GM21576 (cell line): ENCODE measurements around the gene STPG3.

ENCODE experiments used
- ATAC-seq: cut with Tn5 transposase; IDR thresholded peaks from one replicate; pipeline ENCODE4 v1.9.1; 2021; ENCODE audit warnings: mild to moderate bottlenecking, moderate library complexity; ENCODE audit not compliant: unreplicated experiment

Gene STPG3

DNA sequence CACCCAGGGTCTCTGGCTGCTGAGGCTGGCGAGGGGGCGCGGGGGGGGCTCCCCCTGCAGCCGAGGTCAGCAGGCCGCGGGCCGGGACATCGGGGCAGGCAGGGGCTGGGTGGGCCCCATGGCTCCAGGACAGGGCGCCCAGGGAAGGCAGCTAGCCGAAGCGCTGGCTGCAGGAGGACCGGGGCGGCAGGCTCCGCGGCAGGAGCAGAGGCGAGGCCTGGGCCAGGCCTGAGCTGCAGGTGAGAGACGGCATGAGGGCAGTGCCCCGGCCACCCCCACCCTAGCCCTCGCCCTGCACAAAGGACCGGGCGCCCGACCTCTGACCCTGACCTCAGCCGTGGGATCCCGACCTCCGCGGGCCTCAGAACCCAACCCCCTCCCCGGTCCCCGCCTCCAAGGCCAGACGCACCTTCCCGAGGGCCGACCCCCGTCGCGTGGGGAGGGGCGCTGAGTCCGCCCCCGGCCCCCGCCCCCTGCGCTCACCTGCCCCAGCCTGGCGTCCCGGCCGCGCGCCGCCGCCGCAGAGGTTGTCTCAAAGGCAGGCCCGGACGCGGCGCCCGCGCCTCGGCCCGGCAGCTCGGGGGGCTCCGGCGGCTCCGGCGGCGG is 29.5 kb upstream of the STPG3 start:
- no peak for ATAC-seq

DNA sequence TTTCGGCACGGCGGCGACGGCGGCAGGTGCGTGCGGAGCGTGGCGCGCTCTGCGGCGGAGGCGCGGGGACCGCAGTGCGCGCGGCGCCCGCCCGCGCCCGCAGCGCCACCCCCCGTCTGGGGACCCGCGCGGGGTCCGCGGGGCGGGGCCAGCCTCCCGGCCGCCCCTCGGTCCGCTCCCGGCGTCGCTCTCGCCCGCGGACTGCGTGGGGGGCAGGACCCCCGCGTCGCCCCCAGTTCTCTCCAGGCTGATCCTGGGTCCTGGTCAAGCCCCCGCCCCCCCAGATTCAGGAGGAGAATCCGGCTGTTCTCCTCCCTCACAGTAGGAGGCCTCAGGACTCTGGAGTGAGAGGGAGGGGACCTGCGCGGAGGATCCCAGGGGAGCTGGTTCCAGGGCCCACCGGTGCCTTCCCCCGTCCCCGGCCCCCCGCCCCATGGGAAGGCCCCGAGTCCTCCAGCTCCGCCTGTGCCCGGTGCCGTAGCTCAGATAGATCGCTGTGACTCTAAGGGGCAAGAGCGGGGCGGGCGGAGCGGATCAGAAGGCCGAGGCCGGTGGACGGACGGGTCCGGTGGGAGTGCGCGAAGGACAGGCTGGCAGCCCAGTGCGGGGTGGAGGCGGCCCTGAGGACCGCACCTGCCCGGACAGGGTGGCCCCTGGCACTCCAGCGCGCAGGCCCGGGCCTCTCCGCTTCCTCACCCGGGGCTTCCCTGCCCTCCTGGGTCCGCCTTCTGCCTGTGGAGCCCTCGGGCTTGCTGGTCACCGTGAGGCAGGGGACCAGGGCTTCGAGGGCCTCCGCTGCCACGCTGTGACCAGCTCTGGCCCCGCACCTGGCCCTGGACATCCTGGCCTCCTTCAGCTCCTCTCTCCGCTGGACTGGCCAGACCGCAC is 28.7 kb upstream of the STPG3 start, which contains the start of gene RNF208:
RNF208 (minus strand) TSS at position 51 of the 888 bp plus-strand sequence. CDS start 1,028 bp downstream, outside the sequence.
- no peak for ATAC-seq

DNA sequence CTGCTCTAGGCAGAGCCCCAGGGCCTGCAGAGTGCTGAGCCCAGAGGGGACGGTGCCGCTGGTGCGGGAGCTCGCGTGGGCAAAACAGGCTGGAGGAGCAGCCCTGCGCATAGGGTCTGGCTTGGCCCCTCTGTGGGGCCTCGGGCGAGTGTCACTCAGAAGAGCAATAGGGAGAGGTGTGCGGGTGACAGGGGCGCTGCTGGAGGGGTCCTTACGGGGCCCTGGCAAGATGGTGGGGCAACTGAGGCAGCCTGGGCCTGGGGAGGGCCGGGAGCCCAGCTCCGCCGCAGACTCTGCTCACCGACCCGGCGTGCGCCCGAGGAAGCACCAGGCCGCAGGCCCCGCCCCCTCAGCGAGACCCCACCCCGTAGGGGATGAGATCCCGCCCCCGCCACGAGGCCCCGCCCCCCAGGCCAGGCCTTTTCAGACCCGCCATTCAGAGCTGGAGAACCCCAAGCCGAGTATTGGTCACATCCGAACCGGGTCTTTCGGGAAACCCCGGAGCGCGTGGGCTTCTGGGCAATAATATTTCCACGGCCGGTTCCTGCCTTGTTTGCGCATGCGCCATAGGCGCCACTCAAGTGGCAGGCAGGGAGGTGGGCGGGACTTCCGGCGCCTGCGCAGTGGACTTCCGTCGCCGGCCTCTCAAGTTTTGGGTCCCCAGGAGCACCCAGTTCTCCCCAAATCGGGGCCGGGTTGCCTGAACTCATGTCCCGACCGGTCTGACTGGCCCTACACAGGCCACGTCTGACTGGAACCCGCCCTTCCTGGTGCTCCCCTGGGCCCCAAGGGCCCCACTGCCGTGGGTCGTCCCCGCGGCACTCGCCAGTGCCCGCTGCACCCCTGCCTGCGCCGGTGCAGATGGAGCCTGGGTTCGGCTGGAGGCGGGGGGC is 27.8 kb upstream of the STPG3 start:
- ATAC-seq, result peak; percentile 59

DNA sequence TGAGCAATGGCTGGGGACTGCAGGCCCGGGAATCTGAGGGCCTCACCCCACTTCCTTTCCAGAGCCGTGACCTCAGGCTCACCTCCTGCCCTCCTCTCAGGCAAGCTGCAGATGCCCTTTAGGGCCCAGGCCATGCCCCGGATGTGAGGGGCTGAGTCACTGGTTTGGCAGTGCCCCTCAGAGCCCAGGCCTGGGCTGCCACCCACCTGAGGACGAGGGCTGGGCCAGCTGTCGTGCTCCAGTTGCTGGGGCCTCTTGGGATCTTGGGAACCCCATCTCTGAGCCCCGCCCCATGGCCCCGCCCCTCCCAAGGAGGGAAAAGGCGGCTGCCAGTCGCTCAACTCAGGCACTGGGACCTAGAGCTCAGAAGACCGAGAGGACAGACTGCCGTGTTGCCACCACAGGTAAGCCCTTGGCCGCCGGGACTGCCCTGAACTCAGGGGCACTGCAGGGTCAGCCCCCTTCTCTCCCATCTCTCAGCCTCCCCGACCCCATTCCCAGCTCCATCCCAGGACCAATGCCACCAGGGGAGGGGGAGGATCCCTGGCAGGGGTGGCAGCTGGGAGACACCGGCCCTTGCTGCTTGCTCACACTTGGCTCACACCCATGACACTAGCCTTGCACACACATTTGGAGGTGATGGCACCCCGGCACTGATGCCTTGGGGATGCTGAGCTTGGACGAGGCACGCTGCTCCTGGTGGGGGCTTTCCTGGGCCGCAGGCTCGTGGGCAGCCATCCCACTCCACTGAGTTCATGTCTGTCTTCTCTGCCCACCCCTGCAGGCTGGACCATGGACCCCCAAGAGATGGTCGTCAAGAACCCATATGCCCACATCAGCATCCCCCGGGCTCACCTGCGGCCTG is 26.0 kb upstream of the STPG3 start, which contains the start of gene CYSRT1:
CYSRT1 (plus strand) TSS at position 345 of the 865 bp plus-strand sequence; CDS start at position 793, 448 bp downstream.
- no peak for ATAC-seq

DNA sequence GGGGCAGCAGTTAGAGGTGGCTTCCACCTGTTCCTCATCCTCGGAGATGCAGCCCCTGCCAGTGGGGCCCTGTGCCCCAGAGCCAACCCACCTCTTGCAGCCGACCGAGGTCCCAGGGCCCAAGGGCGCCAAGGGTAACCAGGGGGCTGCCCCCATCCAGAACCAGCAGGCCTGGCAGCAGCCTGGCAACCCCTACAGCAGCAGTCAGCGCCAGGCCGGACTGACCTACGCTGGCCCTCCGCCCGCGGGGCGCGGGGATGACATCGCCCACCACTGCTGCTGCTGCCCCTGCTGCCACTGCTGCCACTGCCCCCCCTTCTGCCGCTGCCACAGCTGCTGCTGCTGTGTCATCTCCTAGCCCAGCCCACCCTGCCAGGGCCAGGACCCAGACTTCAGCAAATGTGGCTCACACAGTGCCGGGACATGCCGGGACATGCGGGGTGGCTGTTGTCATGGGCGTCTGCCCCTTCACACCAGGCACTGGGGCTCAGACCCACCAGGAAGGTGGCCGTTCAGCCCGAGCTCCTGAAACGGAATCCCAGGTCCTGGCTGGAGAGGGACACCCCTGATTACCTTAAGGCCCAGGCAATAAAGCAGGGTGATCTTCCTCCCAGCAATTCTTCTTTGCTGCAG is 25.3 kb upstream of the STPG3 start:
- no peak for ATAC-seq

DNA sequence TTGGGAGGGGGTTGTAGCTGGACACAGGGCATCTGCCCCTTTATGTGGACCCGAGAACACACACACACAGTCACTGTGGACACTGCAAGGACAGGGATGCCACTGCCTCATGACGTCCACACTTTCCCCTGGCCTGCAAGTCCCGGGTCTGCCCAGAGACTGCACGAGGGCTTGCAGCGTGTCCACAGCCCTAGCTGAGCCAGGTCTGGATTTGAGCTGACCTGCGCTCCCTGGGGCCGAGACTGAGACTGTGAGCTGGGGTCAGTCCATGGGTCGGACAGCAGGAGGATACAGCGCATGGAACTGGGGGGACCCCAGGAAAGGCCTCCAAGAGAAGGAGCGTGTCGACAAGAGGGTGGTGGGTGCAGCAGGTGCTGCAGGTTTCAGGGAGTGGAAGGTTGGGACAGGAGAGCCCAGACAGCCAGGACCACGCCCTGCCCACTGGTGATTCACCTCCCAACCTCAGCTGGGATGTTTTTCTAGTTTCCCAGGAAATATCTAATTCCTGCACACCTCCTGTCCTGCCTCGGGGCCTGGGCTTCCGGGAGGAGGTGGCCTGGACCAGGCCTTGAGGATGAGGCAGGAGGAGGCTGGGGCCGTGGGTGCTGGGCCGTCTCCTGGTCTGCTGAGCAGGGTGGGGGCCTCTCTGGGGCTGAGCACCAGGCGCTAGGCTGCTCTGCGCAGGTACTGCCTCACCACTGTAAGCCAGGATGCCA is 24.6 kb upstream of the STPG3 start:
- no peak for ATAC-seq

DNA sequence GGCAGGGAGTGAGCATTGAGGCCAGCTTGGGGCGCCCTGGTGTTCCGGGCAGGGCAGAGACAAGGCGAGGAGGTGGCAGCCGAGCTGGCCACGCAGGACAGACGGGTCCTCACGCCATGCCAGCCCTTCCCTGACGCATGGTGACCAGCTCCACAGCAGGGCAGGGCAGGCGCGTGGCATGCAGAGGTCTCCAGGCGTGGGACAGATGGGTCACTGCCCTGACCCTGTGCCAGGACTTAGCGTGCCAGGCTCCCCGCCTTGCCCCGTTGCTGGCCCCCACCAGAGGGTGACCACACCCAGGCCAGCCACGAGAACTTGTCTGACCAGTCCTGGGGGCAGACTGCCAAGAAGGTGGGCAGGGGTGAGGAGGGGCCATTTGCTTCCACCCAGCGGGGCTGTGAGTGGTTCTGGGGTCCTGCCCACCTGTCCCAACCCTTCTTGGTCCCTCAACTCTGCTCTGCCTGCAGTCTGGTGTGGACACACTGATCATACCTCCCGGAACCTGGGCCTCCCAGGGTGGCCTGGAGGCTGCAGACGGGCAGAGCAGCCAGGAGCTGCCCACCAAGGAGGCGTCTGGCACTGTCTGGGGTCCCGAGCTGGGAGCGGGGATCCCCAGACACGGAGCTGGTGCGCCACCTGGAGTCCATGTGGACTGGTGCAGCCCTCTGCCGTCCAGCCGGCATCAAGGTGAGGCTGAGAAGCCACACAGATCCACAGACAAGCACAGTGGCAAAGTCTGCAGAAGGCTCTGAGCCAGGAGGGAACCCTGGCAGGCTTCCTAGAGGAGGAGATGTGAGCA is 23.8 kb upstream of the STPG3 start, which contains the start of gene RNF224:
RNF224 (plus strand) TSS at position 449 of the 799 bp plus-strand sequence. CDS start 834 bp downstream, outside the sequence.
- no peak for ATAC-seq

DNA sequence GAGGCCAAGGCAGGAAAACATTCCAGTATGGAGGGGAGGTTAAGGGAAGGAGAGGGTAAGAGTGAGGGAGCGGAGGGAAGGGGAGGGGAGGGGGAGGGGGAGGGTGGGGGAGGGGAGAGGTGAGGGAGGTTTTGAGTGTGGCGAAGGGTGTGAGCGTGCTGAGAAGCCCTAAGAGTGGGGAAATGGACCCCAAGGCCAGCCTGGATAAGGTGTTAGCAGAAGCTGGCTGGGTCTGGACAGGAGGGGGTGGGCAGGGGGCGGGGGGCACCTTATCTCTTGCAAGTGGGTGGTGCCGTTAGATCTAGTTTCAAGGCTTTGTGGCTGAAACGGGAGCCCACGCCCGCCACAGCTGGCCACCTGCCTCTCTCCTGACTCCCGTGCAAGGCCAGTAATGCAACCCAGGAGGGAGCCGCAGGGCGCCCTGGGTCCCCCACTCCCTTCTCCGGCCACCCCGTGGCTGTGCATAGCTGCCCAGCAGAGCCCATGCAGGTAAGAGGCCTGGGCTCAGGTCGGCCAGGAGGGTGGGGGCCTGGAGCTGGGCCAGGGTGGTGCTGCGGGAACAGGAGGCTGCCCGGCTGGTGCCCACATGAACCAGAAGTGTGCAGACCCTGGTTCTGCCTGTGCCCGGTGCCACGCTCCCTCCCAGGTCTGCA is 23.1 kb upstream of the STPG3 start:
- ATAC-seq, result no peak

DNA sequence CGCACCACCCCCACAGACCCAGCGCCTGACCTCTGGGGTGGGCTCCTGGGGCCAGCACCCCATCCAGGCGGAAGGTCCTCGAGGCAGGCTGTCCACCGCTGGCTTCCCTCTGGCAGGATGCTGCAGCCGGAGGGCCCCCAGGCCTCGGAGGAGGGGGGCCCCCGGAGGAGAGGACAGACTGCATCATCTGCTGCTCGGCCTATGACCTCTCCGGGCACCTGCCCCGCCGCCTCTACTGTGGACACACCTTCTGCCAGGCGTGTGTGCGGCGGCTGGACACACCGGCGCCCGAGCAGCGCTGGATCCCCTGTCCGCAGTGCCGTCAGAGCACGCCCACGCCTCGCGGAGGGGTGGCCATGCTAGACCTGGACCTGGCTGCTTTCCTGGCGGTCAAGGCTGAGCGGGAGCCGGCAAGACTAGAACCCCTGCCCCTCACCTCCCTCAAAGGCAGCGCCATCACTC is 22.5 kb upstream of the STPG3 start:
- no peak for ATAC-seq

DNA sequence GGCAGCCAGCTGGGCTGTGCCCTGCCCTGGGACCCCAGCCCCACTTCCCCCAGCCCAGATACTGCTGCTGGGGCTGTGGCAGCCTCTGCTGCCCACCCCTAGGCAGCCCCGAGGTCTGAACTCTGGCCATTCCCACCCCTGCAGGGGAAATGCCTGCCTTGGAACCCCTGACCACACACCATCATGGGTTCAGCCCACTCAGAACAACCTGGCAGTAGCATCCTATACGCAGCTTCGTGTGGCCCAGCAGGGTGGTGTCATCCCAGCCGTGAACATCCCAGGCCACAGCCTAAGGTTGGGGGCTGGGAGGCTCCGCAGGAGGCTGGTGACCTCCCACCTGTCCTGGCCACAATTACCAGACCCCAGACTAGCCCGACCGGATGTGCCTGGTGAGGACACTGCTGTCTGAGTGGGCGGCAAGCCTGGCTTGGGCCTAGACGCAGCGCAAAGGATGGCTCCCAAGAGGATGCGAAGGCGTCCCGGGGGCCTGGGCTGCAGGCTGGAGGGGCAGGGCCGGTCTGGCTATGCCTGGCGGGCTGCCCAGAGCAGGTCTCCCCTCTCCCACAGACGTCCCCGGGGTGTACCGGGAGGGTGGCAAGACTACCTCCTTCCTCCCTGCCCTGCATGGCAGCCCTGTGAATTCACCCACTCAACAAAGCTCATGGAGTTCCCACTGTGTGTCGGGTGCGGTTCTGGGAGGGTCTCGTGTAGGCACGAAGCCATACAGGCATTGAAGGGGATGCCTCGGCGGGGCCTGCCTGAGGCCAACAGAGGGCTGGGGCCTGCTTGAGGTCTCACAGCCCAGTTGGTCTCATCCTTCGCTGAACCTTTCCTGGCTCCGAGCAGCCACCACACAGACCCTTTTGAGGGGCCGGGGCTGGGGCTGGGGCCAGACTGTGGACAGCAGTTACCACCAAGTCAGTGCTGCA is 21.9 kb upstream of the STPG3 start:
- no peak for ATAC-seq

DNA sequence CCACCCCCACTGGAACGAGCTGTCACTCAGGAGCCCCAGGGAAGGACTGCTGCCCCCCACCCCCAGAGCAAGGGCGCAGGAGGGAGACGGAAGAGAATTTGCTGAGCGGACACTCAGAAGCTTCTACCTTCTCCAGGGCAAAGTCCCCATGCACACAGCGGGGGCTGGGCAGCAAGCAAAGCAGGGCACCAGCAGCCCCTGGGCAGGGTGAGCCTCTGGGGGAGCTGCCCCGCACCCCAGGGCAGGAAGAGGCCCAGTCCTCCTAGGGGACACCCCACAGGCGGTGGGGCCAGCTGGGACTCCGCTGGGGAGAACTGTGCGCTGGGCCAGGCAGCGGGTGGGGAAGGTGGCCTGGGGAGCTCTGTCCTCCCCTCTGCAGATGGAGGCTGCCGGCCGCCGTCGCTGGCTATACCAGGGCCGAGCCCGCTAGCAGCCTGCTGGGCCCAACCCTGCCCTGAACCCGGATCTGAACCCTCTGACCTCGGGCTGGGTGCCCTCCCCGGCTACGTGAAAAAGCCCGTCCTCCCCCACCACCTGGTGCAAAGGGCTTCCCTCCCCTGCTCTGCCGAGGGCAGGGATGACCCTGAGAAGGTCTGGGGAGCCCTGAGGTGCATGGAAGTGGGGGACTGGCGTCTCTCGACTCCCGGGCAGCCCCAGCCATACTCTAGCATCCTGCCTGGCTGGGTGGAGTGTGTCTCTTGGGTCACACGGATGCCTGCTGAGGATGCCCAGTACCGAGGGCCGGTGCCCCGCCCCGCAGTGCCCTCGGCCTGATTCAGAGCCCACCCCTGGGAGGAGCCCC is 21.0 kb upstream of the STPG3 start:
- ATAC-seq, result no peak

DNA sequence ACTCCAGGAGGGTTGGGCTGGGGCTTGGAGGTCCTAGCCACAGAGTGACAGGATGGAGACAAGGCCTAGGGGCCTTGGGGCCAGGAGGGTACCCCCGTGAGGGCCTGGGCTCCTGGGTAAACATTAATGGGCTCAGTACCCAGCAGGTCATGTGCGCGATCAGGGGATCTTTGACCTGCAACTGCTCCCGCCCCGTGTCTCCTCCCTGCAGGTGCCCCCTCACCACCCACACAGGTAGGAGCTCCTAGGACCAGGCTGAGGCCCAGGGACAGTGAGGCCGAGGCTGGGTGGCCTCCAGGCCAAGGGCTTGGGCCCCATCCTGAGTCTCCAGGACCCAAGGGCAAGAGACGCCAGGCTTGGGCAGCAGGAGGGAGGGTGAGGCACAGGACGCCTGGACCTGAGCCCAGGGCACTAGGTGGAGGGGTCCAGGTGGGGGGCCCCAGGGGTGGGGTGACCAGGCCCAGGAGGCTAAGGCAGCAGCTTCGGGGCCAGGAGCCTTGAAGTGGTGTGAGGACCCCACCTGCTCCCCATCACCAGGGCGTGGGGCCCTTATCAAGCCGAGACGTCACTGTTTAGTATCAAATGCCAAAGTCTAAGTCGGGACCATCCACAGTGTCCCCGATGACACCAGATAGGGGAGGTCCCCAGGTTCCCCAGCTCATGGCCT is 20.2 kb upstream of the STPG3 start, which contains the start of gene SLC34A3:
SLC34A3 (plus strand) TSS at position 197 of the 667 bp plus-strand sequence. CDS start 802 bp downstream, outside the sequence.
- no peak for ATAC-seq

DNA sequence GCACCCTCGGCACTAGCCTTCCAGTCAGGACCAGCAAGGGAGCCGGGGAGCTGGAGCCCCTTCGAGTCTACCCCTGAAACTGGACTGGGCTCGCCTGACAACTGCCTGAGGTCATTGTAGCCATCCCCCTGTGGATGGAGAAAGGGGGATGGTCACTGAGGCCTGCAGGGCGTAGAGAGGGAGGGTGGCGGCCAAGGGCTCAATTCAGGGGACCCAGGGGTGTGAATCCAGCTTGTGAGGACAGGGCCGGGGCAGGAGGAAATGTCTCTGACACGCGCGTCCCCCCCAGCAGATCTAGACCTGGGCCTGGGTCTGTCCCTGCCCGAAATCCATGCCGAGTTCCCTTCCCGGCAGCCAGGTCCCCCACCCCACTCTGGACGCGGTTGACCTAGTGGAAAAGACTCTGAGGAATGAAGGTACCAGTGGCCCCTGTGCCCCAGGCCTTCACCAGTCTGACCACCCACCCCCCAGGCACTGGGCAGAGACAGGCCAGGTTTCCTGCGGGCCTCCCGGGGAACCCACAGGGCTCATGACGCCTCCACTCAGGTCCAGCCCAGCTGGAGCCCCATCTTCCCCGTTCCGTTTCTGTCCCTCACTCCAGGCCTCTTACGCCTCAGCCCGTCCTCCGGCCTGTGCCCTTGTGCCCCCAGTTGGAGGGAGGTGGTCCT is 19.6 kb upstream of the STPG3 start:
- ATAC-seq, result no peak

DNA sequence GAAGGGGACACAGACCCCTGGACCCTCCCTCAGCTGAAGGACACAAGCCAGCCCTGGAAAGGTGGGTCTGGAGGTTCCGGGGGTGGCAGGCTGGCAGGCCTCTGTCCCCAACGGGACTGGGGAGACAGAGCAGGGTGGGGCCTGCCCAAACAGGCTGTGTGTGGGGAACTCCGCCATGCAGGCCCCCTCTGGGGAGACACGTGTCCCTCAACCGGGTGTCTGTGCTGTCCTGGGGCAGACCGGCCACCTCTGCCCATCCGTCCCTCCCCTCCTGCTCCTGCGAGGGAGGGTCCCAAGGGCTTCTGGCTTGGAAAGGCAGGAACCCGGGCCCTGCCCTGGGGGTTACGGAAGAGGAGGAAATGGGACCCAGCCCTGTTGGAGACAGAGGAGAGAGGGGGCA is 19.0 kb upstream of the STPG3 start:
- no peak for ATAC-seq
